ENCODE results near the gene GJA5. TPM values are rescaled to one million over a fixed set of nuclear protein-coding genes. Genes with fewer than 3 reads are reported as not detected.

GJA5 gene
- polyA plus RNA-seq, 2 of the 4 experiments (the other 2 are of a cell fraction) = not detected

- 4% methylated on average over 1 of the region's 1 CpG for WGBS (ENCODE audit: missing lambda C conversion rate)
Measured at GRCh38 chr1:147768101-147768500, 7.7 kb upstream of the GJA5 start.

GRCh38 chr1:147762233-147763024 is 2.0 kb upstream of the GJA5 start:
- CTCF ChIA-PET = no interaction called here
- no peak overlapping the region for H3K4me2 ChIP-seq
- no peak overlapping the region for H3K4me3 ChIP-seq
- POLR2A ChIA-PET = no interaction called here
- H3K4me1 ChIP-seq = no peaks in the 10 kb centered on the region
- 21% methylated on average over 3 of the region's 3 CpGs for WGBS (ENCODE audit: missing lambda C conversion rate)
- H3K9me3 ChIP-seq = no peaks in the 10 kb centered on the region
- no peak overlapping the region for H3K27ac ChIP-seq
- DNase-seq (ENCODE audit: low read depth in 1 of 2, low spot score in 1 of 2) = no peak
- FAIRE-seq = no peak
- no peak for ATAC-seq
- TF ChIP-seq HOXB13 (CRISPR knock-in tag; IDR thresholded peaks at IDR 0.05; ENCODE audit: low read depth) (no peak), CHD2 (IDR thresholded peaks at IDR 0.05; ENCODE audit: low read length, partially characterized antibody) (no peak), USF2 (IDR thresholded peaks at IDR 0.05) (no peak), HEYL (CRISPR knock-in tag; IDR thresholded peaks at IDR 0.05) (no peak), TFCP2L1 (CRISPR knock-in tag; IDR thresholded peaks at IDR 0.05) (no peak), HES2 (IDR thresholded peaks at IDR 0.05) (no peak), ZSCAN20 (CRISPR knock-in tag; IDR thresholded peaks at IDR 0.05) (no peak), FOSL2 (IDR thresholded peaks at IDR 0.05) (no peak), FOSL2 (CRISPR knock-in tag; IDR thresholded peaks at IDR 0.05) (no peak), PHF8 (IDR thresholded peaks at IDR 0.05; ENCODE audit: borderline replicate concordance, low read depth) (no peak), HOXA7 (CRISPR knock-in tag; IDR thresholded peaks at IDR 0.05) (no peak), FOSB (CRISPR knock-in tag; IDR thresholded peaks at IDR 0.05) (no peak), CBX8 (IDR thresholded peaks at IDR 0.05) (no peak), MAX (IDR thresholded peaks at IDR 0.05) (no peak), ZFP36 (IDR thresholded peaks at IDR 0.05; ENCODE audit: borderline replicate concordance, partially characterized antibody) (no peak), JUNB (IDR thresholded peaks at IDR 0.05) (no peak), ELK1 (IDR thresholded peaks at IDR 0.05; ENCODE audit: low read depth, low read length) (no peak), CTCF (IDR thresholded peaks at IDR 0.05) (no peak)

More at GRCh38 chr1:147768101-147768500, 7.7 kb upstream of the GJA5 start:
- Histone ChIP-seq H3K4me2 (no peak overlapping the region), H3K4me3 (no peak overlapping the region), H3K27ac (no peak overlapping the region), H3K4me1 (no peaks in the 10 kb centered on the region), H3K9me3 (no peaks in the 10 kb centered on the region)
- no peak for FAIRE-seq
- ATAC-seq = no peak
- TF ChIP-seq CTCF (IDR thresholded peaks at IDR 0.05) (no peak), TP53 (CRISPR knock-in tag; IDR thresholded peaks at IDR 0.05) (no peak), ZFP36 (IDR thresholded peaks at IDR 0.05; ENCODE audit: borderline replicate concordance, partially characterized antibody) (no peak), EHF (CRISPR knock-in tag; IDR thresholded peaks at IDR 0.05) (no peak), POLR2A (IDR thresholded peaks at IDR 0.05; ENCODE audit: low read length) (no peak), FOSL2 (IDR thresholded peaks at IDR 0.05) (no peak), FOSL2 (CRISPR knock-in tag; IDR thresholded peaks at IDR 0.05) (no peak), MYC (IDR thresholded peaks at IDR 0.05; ENCODE audit: borderline replicate concordance, low read length) (no peak), FOXS1 (CRISPR knock-in tag; IDR thresholded peaks at IDR 0.05) (no peak), HMGXB4 (CRISPR knock-in tag; IDR thresholded peaks at IDR 0.05; ENCODE audit: borderline replicate concordance) (no peak), NPAS2 (CRISPR knock-in tag; IDR thresholded peaks at IDR 0.05; ENCODE audit: borderline replicate concordance) (no peak)
- DNase-seq (ENCODE audit: low read depth in 1 of 2, low spot score in 1 of 2) = no peak
- ChIA-PET CTCF (no interaction called here), POLR2A (no interaction called here)

Measured in A549 (cell line).